ENCODE data around the gene EFNA1. TPM values are rescaled to one million over a fixed set of nuclear protein-coding genes. Genes with fewer than 3 reads are reported as not detected.

The EFNA1 gene
- total RNA-seq, 1 donor from 2014 or later, result 22.1 TPM

- Mint-ChIP-seq H3K27me3 (peaks cover 10% of the 10 kb centered on the region), H3K9me3 (ENCODE audit: low read depth) (no peaks in the 10 kb centered on the region), H3K27ac (peak overlapping the region; percentile 71), H3K36me3 (ENCODE audit: insufficient read depth) (peaks cover 10% of the 10 kb centered on the region), H3K4me1 (ENCODE audit: low read depth) (peaks cover 48% of the 10 kb centered on the region), H3K4me3 (ENCODE audit: low read depth) (no peak overlapping the region)
- no peak for DNase-seq (ENCODE audit: low spot score, unreplicated experiment)
- TF ChIP-seq, protein P1, sequence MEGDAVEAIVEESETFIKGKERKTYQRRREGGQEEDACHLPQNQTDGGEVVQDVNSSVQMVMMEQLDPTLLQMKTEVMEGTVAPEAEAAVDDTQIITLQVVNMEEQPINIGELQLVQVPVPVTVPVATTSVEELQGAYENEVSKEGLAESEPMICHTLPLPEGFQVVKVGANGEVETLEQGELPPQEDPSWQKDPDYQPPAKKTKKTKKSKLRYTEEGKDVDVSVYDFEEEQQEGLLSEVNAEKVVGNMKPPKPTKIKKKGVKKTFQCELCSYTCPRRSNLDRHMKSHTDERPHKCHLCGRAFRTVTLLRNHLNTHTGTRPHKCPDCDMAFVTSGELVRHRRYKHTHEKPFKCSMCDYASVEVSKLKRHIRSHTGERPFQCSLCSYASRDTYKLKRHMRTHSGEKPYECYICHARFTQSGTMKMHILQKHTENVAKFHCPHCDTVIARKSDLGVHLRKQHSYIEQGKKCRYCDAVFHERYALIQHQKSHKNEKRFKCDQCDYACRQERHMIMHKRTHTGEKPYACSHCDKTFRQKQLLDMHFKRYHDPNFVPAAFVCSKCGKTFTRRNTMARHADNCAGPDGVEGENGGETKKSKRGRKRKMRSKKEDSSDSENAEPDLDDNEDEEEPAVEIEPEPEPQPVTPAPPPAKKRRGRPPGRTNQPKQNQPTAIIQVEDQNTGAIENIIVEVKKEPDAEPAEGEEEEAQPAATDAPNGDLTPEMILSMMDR (IDR thresholded peaks at IDR 0.05; ENCODE audit: unreplicated experiment), result no peak
These were observed 4.2 kb downstream of the EFNA1 start for GRCh38 chr1:155131856-155132255.

DNA sequence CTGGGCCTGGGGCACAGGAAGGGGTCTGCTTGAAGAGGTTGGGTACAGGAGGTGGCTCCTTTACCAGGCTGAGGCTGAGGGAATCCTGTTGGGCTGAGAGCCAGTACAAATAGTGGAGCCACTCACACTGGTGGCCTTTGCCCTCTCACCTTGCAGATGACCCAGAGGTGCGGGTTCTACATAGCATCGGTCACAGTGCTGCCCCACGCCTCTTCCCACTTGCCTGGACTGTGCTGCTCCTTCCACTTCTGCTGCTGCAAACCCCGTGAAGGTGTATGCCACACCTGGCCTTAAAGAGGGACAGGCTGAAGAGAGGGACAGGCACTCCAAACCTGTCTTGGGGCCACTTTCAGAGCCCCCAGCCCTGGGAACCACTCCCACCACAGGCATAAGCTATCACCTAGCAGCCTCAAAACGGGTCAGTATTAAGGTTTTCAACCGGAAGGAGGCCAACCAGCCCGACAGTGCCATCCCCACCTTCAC lies 6.2 kb downstream of the EFNA1 start:
- Mint-ChIP-seq H3K9me3 (ENCODE audit: low read depth) (no peaks in the 10 kb centered on the region), H3K36me3 (ENCODE audit: insufficient read depth) (peaks cover 11% of the 10 kb centered on the region), H3K27me3 (no peaks in the 10 kb centered on the region), H3K4me1 (ENCODE audit: low read depth) (peaks cover 35% of the 10 kb centered on the region), H3K4me3 (ENCODE audit: low read depth) (no peak overlapping the region), H3K27ac (no peak overlapping the region)
- TF ChIP-seq, protein P1 (IDR thresholded peaks at IDR 0.05; ENCODE audit: unreplicated experiment), result no peak
- DNase-seq (ENCODE audit: low spot score, unreplicated experiment), result no peak

DNA sequence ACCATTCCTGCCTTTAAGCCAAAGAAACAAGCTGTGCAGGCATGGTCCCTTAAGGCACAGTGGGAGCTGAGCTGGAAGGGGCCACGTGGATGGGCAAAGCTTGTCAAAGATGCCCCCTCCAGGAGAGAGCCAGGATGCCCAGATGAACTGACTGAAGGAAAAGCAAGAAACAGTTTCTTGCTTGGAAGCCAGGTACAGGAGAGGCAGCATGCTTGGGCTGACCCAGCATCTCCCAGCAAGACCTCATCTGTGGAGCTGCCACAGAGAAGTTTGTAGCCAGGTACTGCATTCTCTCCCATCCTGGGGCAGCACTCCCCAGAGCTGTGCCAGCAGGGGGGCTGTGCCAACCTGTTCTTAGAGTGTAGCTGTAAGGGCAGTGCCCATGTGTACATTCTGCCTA lies 6.6 kb downstream of the EFNA1 start:
- peak overlapping the region; percentile 99 for H3K27ac Mint-ChIP-seq
- H3K36me3 Mint-ChIP-seq (ENCODE audit: insufficient read depth), result peaks cover 11% of the 10 kb centered on the region
- DNase-seq (ENCODE audit: low spot score, unreplicated experiment), result no peak
- H3K4me1 Mint-ChIP-seq (ENCODE audit: low read depth), result peaks cover 31% of the 10 kb centered on the region
- TF ChIP-seq, protein P1 (IDR thresholded peaks at IDR 0.05; ENCODE audit: unreplicated experiment), result no peak
- H3K4me3 Mint-ChIP-seq (ENCODE audit: low read depth), result peak overlapping the region; percentile 97
- no peaks in the 10 kb centered on the region for H3K9me3 Mint-ChIP-seq (ENCODE audit: low read depth)
- H3K27me3 Mint-ChIP-seq, result no peaks in the 10 kb centered on the region

- Mint-ChIP-seq H3K4me1 (ENCODE audit: low read depth) (peaks cover 30% of the 10 kb centered on the region), H3K9me3 (ENCODE audit: low read depth) (no peaks in the 10 kb centered on the region), H3K36me3 (ENCODE audit: insufficient read depth) (peaks cover 11% of the 10 kb centered on the region), H3K4me3 (ENCODE audit: low read depth) (peak overlapping the region; percentile 97), H3K27ac (peak overlapping the region; percentile 99), H3K27me3 (no peaks in the 10 kb centered on the region)
- TF ChIP-seq, protein P1 (IDR thresholded peaks at IDR 0.05; ENCODE audit: unreplicated experiment), result no peak
- DNase-seq (ENCODE audit: low spot score, unreplicated experiment), result peak; percentile 52
These were observed 7.3 kb downstream of the EFNA1 start for GRCh38 chr1:155134880-155135414.

GRCh38 chr1:155135415-155136028 lies 7.8 kb downstream of the EFNA1 start, which contains the start of gene SLC50A1:
TSS of gene SLC50A1 (plus strand) at chr1:155135852. CDS start at chr1:155135912, 60 bp downstream.
- Mint-ChIP-seq H3K4me1 (ENCODE audit: low read depth) (peaks cover 28% of the 10 kb centered on the region), H3K27me3 (no peaks in the 10 kb centered on the region), H3K36me3 (ENCODE audit: insufficient read depth) (peaks cover 11% of the 10 kb centered on the region), H3K27ac (peak within 1 kb of the TSS; percentile 99), H3K9me3 (ENCODE audit: low read depth) (no peaks in the 10 kb centered on the region), H3K4me3 (ENCODE audit: low read depth) (peak within 1 kb of the TSS; percentile 97)
- TF ChIP-seq, protein P1 (IDR thresholded peaks at IDR 0.05; ENCODE audit: unreplicated experiment), result no peak
- DNase-seq (ENCODE audit: low spot score, unreplicated experiment), result peak; percentile 97

Measured in progenitor cell of endocrine pancreas (in vitro differentiated cells).